ENCODE results near the gene PCGF3.

- TF ChIP-seq POLR2AphosphoS5 (IDR thresholded peaks at IDR 0.05; ENCODE audit: low read depth, low read length) (no peak), SIN3A (IDR thresholded peaks at IDR 0.05; ENCODE audit: borderline replicate concordance, insufficient read depth, low read length) (no peak), TAF1 (IDR thresholded peaks at IDR 0.05; ENCODE audit: borderline replicate concordance, insufficient read depth, low read length) (no peak), REST (IDR thresholded peaks at IDR 0.05; ENCODE audit: insufficient read depth in 1 of 2, low read depth in 2 of 2, low read length in 2 of 2) (no peak), FOXP2 (optimal IDR thresholded peaks at IDR 0.05; ENCODE audit: borderline replicate concordance, extremely low read depth, extremely low read length, insufficient read depth) (no peak)
Observed at GRCh38 chr4:761739-762138, 56.1 kb downstream of the PCGF3 start.
